SK-N-SH (cell line): Measurements from ENCODE around the gene MAML3. TPM values are rescaled to one million over a fixed set of nuclear protein-coding genes. Genes with fewer than 3 reads are reported as not detected.

Experiments
- CTCF ChIA-PET: fragments of 300-600, 350-600 bp; formaldehyde crosslinking; extraction: SDS; loops from one replicate; lab custom pipeline; 2021; lab: Yijun Ruan, JAX
- POLR2A ChIA-PET: fragments of 350-600 bp; sonication (Branson Sonifier 250); formaldehyde crosslinking; extraction: SDS; loops from one replicate; lab custom pipeline; 2020; ENCODE audit warnings: antibody characterized with exemption, inconsistent platforms; lab: Yijun Ruan, JAX
- DNase-seq: peaks from one replicate; pipeline ENCODE4 v3.0.0; 2012
- H2AFZ ChIP-seq: fragments of 200-600 bp; sonication (generic); 2 replicates; pipeline ENCODE4 v1.8.1; 2016; ENCODE audit warnings: antibody characterized with exemption, mild to moderate bottlenecking, low read depth
- H3F3A ChIP-seq: fragments of 200-600 bp; sonication (generic); replicated peaks from 2 replicates; pipeline ENCODE3; 2016; ENCODE audit warnings: antibody characterized with exemption, mild to moderate bottlenecking; ENCODE audit not compliant: insufficient read depth
- H3K27ac ChIP-seq, 2 experiments: fragments of 200-500 bp in 1 of 2; fragments of 200-600 bp in 1 of 2; sonication (Bioruptor generic) in 1 of 2; sonication (generic), shearing (Covaris generic) in 1 of 2; 2 replicates each; pipeline versions ENCODE4 v1.5.1 to v1.6.1; 2014 to 2016; ENCODE audit warnings: low read depth in 2 of 2, inconsistent platforms in 1 of 2, low read length in 1 of 2, mild to moderate bottlenecking in 1 of 2, mixed read lengths in 1 of 2
- H3K27me3 ChIP-seq: fragments of 200-600 bp; sonication (generic), shearing (Covaris generic); 2 replicates; pipeline ENCODE4 v1.6.1; 2016; ENCODE audit warnings: mixed run types; ENCODE audit not compliant: insufficient read depth
- H3K36me3 ChIP-seq, 2 experiments: fragments of 200-500 bp in 1 of 2; fragments of 200-600 bp in 1 of 2; sonication (Bioruptor generic) in 1 of 2; sonication (generic) in 1 of 2; replicated peaks in 1 of 2; 2 replicates each; pipeline versions ENCODE3 to v1.5.1; 2014 to 2016; ENCODE audit warnings: low read length in 1 of 2, mild to moderate bottlenecking in 1 of 2; ENCODE audit not compliant: insufficient read depth in 2 of 2, control insufficient read depth in 1 of 2
- H3K4me1 ChIP-seq, 2 experiments: fragments of 200-500 bp in 1 of 2; fragments of 200-600 bp in 1 of 2; sonication (Bioruptor generic) in 1 of 2; sonication (generic), shearing (Covaris generic) in 1 of 2; 2 replicates each; pipeline versions ENCODE4 v1.5.1 to v1.6.1; 2014 to 2016; ENCODE audit warnings: low read depth in 1 of 2, low read length in 1 of 2, mixed run types in 1 of 2; ENCODE audit not compliant: insufficient read depth in 2 of 2, control insufficient read depth in 1 of 2
- H3K4me2 ChIP-seq: fragments of 200-600 bp; sonication (generic), shearing (Covaris generic); 2 replicates; pipeline ENCODE4 v1.6.1; 2017; ENCODE audit warnings: mixed run types
- H3K4me3 ChIP-seq, 2 experiments: fragments of 200-500 bp in 1 of 2; fragments of 200-600 bp in 1 of 2; sonication (Bioruptor generic) in 1 of 2; sonication (generic), shearing (Covaris generic) in 1 of 2; 2 replicates each; pipeline versions ENCODE4 v1.5.1 to v1.8.1; 2014 to 2016; ENCODE audit warnings: low read depth in 2 of 2, inconsistent platforms in 1 of 2, low read length in 1 of 2, mild to moderate bottlenecking in 1 of 2, mixed read lengths in 1 of 2, moderate library complexity in 1 of 2
- H3K79me2 ChIP-seq: fragments of 200-600 bp; sonication (generic); 2 replicates; pipeline ENCODE4 v1.8.1; 2017; ENCODE audit warnings: mild to moderate bottlenecking; ENCODE audit not compliant: insufficient read depth
- H3K9ac ChIP-seq: fragments of 200-600 bp; sonication (generic); 2 replicates; pipeline ENCODE4 v1.6.1; 2017; ENCODE audit warnings: mixed run types
- H3K9me2 ChIP-seq: fragments of 200-600 bp; sonication (generic); 2 replicates; pipeline ENCODE4 v1.6.1; 2017; ENCODE audit warnings: mixed run types
- H3K9me3 ChIP-seq: fragments of 200-600 bp; sonication (generic); 2 replicates; pipeline ENCODE4 v1.6.1; 2017; ENCODE audit warnings: mixed run types, mild to moderate bottlenecking, moderate library complexity
- H4K20me1 ChIP-seq: fragments of 200-600 bp; sonication (generic); 2 replicates; pipeline ENCODE4 v1.6.1; 2017; ENCODE audit warnings: mild to moderate bottlenecking, mixed run types; ENCODE audit not compliant: insufficient read depth
- CHD2 ChIP-seq: fragments of 150-350 bp; IDR thresholded peaks from 2 replicates; pipeline ENCODE4 v1.6.1; 2018; ENCODE audit warnings: low read length; ENCODE audit not compliant: partially characterized antibody
- CTCF ChIP-seq: fragments of 200-600 bp; sonication (generic); IDR thresholded peaks from 2 replicates; pipeline ENCODE4 v1.6.1; 2017; ENCODE audit warnings: antibody characterized with exemption, mild to moderate bottlenecking, moderate library complexity
- ELF1 ChIP-seq: IDR thresholded peaks from 2 replicates; pipeline ENCODE4 v1.4.0; 2012
- EP300 ChIP-seq, 2 experiments: IDR thresholded peaks; 2 replicates each; pipeline versions ENCODE4 v1.4.0 to v1.6.1; 2012; ENCODE audit warnings: borderline replicate concordance in 1 of 2, low read depth in 1 of 2, low read length in 1 of 2
- FOSL2 ChIP-seq: IDR thresholded peaks from 2 replicates; pipeline ENCODE4 v1.4.0; 2012; ENCODE audit warnings: low read depth, mild to moderate bottlenecking, moderate library complexity, borderline replicate concordance
- FOXJ3 ChIP-seq: sonication (generic); formaldehyde crosslinking; IDR thresholded peaks from 2 replicates; pipeline ENCODE4 v1.5.1; 2020; ENCODE audit warnings: mild to moderate bottlenecking, missing genetic modification reagents
- GATA2 ChIP-seq: sonication (generic); formaldehyde crosslinking; IDR thresholded peaks from 2 replicates; pipeline ENCODE4 v1.5.0; 2020; ENCODE audit warnings: mild to moderate bottlenecking, missing genetic modification reagents
- JUND ChIP-seq: IDR thresholded peaks from 2 replicates; pipeline ENCODE4 v1.4.0; 2012
- MAX ChIP-seq: IDR thresholded peaks from 2 replicates; pipeline ENCODE4 v1.4.0; 2012; ENCODE audit warnings: low read depth
- MEF2A ChIP-seq: IDR thresholded peaks from 2 replicates; pipeline ENCODE4 v1.4.0; 2012; ENCODE audit warnings: low read depth, borderline replicate concordance
- PBX3 ChIP-seq: IDR thresholded peaks from 2 replicates; pipeline ENCODE4; 2012
- RAD21 ChIP-seq: IDR thresholded peaks from 2 replicates; pipeline ENCODE4 v1.6.1; 2012; ENCODE audit warnings: mild to moderate bottlenecking, low read length
- SIN3A ChIP-seq: IDR thresholded peaks from 2 replicates; pipeline ENCODE4 v1.6.1; 2012; ENCODE audit warnings: low read depth, mild to moderate bottlenecking, low read length, moderate library complexity, borderline replicate concordance
- SMC3 ChIP-seq: IDR thresholded peaks from 2 replicates; pipeline ENCODE4 v1.6.1; 2012; ENCODE audit warnings: low read depth, low read length, improper control_type of control experiment
- TCF12 ChIP-seq: IDR thresholded peaks from 2 replicates; pipeline ENCODE4 v1.4.0; 2012
- TEAD4 ChIP-seq: IDR thresholded peaks from 2 replicates; pipeline ENCODE4 v1.4.0; 2012; ENCODE audit warnings: mild to moderate bottlenecking, borderline replicate concordance; ENCODE audit not compliant: insufficient read depth
- USF2 ChIP-seq: fragments of 150-350 bp; IDR thresholded peaks from 2 replicates; pipeline ENCODE4 v1.6.1; 2017; ENCODE audit warnings: antibody characterized with exemption, low read length, low read depth, borderline replicate concordance
- WGBS: methylation state at CpG from one replicate; pipeline ENCODE4 v1.1.6; 2017; ENCODE audit warnings: low lambda C conversion rate; 5-methylcytosine and 5-hydroxymethylcytosine counted together
- polyA plus RNA-seq, 3 experiments: library from polyadenylated mRNA; depleted of rRNA; stranded (reverse); fragments of >200 nt; gene quantifications; 2 replicates each; pipeline ENCODE4 v1.2.3, GENCODE V29; 2012

Gene MAML3
- polyA plus RNA-seq, 1 of the 3 experiments (the other 2 are of a cell fraction), result 5.3 TPM

DNA sequence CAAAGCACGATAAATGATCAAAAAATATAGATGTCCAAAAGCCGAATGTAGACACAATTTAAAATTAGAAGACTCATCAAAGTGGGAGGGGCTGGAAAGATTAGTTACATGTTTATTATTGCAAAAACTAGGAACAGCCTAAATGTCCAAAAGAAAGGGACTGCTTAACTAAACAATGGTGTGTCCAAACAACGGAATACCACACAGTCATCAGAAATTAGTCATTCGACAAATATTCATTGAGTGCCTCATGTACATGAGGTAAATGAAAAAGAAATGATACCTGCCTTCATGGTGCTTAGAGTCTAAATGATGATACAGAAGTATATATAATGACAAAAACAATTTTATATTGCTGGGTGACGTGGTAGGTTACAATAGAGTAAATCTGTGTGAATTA, 139.7 kb downstream of the MAML3 start:
- H3K27me3 ChIP-seq, result no peaks in the 10 kb centered on the region
- H3K79me2 ChIP-seq, result 0 out of 2 replicates have a peak, but pooled peaks cover 3% of the 10 kb centered on the region
- no peaks in the 10 kb centered on the region for H4K20me1 ChIP-seq
- H3K9ac ChIP-seq, result no peak overlapping the region
- no peak overlapping the region for H3K4me2 ChIP-seq
- H3K9me2 ChIP-seq, result no peaks in the 10 kb centered on the region
- peaks cover 4 to 6% of the 10 kb centered on the region in 2 experiments; a peak in 2 of 4 replicates for H3K4me1 ChIP-seq
- H3K4me3 ChIP-seq, result no peak overlapping the region
- H3K36me3 ChIP-seq, result peaks cover 0 to 5% of the 10 kb centered on the region in 2 experiments
- 0 out of 2 replicates have a peak, but pooled peaks cover 6% of the 10 kb centered on the region for H3K9me3 ChIP-seq
- CTCF ChIA-PET, result interaction anchor here (1.2 to 1.7 kb wide), 4 partner anchors 9 to 234 kb away, joined by 3 to 5 read pairs (median 4); no protein-coding TSS in a partner anchor
- H2AFZ ChIP-seq, result no peak overlapping the region
- no peak overlapping the region for H3K27ac ChIP-seq
- TF ChIP-seq GATA2 (CRISPR knock-in tag) (no peak), SIN3A (no peak), CTCF (no peak), FOSL2 (no peak), MEF2A (no peak)
- TF ChIP-seq, all 33 proteins: peak for 0
- POLR2A ChIA-PET, result no interaction called here
- no peak for DNase-seq
- WGBS, result 89% methylated on average over 5 of the region's 5 CpGs
- no peaks in the 10 kb centered on the region for H3F3A ChIP-seq

- Histone ChIP-seq H3K9me3 (0 out of 2 replicates have a peak, but pooled peaks cover 6% of the 10 kb centered on the region), H3K79me2 (0 out of 2 replicates have a peak, but pooled peaks cover 3% of the 10 kb centered on the region), H3K4me3 (no peak overlapping the region), H3K27me3 (no peaks in the 10 kb centered on the region), H3K9ac (no peak overlapping the region), H3K36me3 (peaks cover 0 to 5% of the 10 kb centered on the region in 2 experiments), H4K20me1 (no peaks in the 10 kb centered on the region), H3K4me1 (peaks cover 4 to 10% of the 10 kb centered on the region in 2 experiments; a peak in 2 of 4 replicates), H3K9me2 (no peaks in the 10 kb centered on the region), H3F3A (no peaks in the 10 kb centered on the region), H2AFZ (no peak overlapping the region), H3K27ac (peak overlapping the region in 1 of 2 experiments; percentile 30; a peak in 1 of 4 replicates), H3K4me2 (no peak overlapping the region)
- ChIA-PET POLR2A (no interaction called here), CTCF (interaction anchor here (0.7 to 1.7 kb wide), 4 partner anchors 10 to 45 kb away, joined by 3 to 5 read pairs (median 4); no protein-coding TSS in a partner anchor)
- TF ChIP-seq RAD21 (peak; percentile 62), EP300 (IDR thresholded peaks at IDR 0.05; ENCODE audit: borderline replicate concordance in 1 of 2, low read depth in 1 of 2, low read length in 1 of 2) (no peak), FOXJ3 (CRISPR knock-in tag) (no peak), CTCF (peak; percentile 58), USF2 (no peak), SMC3 (peak; percentile 33), CHD2 (no peak), TCF12 (no peak), ELF1 (no peak), JUND (0 out of 2 replicates have a peak, but pooled peaks have one; percentile 12), TEAD4 (no peak), MAX (no peak), PBX3 (0 out of 2 replicates have a peak, but pooled peaks have one; percentile 14)
- peak; percentile 33 for DNase-seq
- 72% methylated on average over 11 of the region's 11 CpGs for WGBS
These were observed 141.1 kb downstream of the MAML3 start for GRCh38 chr4:140012688-140013486.
